HL-60/S4 treated with retinoic acid at 250 ng/mL for 4 days and 3 days (cell line): Measurements from ENCODE around the gene TNFAIP8L3.

Experiments used
- in situ Hi-C: fragments of 300-500 bp; cut with MboI; formaldehyde crosslinking; loops from 2 replicates; pipeline ENCODE4 v1.7.0; 2022; ENCODE audit warnings: low sequenced_read_pairs

TNFAIP8L3 gene

GRCh38 chr15:51090753-51091152 is 4.0 kb downstream of the TNFAIP8L3 start:
- in situ Hi-C loops, result no loop called here

- in situ Hi-C loops, result no loop called here
Observed at GRCh38 chr15:51089699-51090453, 4.8 kb downstream of the TNFAIP8L3 start.

- in situ Hi-C loops, result no loop called here
Observed at GRCh38 chr15:51089041-51089440, 5.7 kb downstream of the TNFAIP8L3 start.

- in situ Hi-C loops, result no loop called here
Observed at GRCh38 chr15:51088585-51088984, 6.1 kb downstream of the TNFAIP8L3 start.

DNA sequence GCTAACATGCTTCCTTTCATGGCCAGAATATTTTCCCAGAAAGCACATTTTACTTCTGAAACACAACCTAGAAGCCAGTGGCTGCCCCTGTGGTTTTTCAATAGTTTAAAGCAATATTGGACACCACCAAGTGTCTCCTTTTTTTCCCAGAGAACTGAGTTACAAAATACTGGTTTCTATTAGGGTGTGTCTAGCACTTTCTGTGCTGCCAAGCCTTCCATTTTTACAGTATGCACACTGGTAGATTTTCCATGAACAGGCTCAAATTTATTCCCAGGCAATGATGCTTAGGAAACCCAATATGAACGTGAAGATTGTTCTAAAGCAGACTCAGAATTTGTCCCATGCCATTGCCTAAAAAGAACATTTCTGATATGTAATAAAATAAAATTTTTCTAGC is 7.2 kb downstream of the TNFAIP8L3 start:
- in situ Hi-C loops, result no loop called here

DNA sequence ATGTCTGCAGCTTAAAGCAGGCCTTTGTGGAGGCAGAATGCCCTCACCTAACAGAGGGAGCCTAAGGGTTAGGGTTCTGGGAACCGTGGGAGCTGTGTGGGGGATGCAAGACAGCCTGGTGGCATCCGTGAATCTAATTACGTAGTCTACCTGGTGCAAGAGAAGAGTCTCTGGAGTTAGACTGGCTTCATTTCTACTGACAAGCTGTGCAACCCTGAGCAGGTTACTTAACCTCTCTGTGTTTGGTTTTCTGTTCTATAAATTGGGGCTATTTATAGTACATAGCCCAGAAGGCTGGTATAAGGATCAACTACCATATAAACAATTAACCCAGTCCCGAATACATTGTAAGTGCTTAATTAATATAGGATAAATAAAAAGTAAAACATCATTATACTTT is 8.3 kb downstream of the TNFAIP8L3 start:
- in situ Hi-C loops, result no loop called here

DNA sequence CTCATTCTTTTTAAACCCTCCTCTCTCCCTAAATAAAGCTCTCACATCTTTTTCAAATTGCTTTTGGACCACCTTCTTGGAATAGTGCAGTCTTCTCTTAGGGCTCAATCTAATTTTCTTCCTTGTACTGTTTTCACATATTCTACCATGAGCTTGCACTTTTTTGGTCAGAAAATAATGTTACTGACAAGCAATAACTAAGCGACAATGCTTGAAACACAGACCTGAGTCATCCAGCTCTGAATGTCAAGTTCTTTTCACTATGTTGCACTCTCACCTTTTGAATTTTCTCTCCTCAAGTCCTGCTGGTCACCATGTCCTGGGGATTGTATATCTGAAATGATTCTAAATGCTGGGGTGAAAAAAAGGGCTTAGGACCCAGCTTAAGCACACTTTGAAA is 8.9 kb downstream of the TNFAIP8L3 start:
- in situ Hi-C loops, result no loop called here

DNA sequence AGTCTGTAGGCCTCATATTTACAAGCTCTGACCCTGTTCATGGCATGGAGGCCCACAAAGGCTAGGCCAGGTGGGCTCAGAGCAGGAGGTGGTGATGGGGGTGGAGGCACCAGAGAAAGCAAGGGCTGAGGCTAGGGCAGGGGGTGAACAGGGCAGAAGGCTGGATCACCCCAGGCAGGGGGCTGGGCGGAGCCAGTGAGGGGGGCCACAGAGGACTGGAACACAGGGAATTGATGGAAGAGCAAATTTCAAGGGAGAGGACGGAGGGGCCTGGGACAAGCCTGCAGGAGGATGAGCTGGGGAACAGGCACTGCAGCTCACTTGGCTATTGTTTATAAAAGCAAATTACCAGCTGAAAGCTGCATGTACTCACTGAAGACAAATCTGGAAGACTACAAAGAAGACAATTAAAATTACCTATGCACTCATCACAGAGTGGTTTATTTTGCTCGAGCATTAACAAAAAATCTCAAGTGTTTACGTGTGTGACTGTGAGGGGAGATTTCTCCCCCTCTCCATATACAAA is 11.0 kb downstream of the TNFAIP8L3 start:
- in situ Hi-C loops, result no loop called here

- in situ Hi-C loops, result no loop called here
Observed at GRCh38 chr15:51082246-51082645, 12.5 kb downstream of the TNFAIP8L3 start.

GRCh38 chr15:51080286-51080685 is 14.4 kb downstream of the TNFAIP8L3 start:
- in situ Hi-C loops, result no loop called here

DNA sequence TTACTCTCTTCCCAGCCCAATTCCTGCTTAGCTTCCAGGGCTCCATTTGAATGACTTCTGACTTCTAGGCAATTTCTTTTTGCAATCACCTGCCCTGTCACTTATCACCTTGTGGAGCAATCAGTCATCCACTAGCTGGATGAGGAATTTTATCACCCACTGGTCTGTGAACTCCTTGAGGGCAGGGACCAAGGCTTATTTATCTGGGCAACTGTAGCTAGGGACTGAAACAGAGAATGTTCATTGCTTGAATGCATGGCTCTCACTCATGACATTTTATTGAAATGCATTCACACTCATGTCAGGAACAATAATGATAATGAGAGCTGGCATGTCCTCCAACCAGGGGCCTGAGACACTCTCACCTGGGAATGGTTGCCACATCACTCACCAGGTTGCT is 15.5 kb downstream of the TNFAIP8L3 start:
- in situ Hi-C loops, result no loop called here

DNA sequence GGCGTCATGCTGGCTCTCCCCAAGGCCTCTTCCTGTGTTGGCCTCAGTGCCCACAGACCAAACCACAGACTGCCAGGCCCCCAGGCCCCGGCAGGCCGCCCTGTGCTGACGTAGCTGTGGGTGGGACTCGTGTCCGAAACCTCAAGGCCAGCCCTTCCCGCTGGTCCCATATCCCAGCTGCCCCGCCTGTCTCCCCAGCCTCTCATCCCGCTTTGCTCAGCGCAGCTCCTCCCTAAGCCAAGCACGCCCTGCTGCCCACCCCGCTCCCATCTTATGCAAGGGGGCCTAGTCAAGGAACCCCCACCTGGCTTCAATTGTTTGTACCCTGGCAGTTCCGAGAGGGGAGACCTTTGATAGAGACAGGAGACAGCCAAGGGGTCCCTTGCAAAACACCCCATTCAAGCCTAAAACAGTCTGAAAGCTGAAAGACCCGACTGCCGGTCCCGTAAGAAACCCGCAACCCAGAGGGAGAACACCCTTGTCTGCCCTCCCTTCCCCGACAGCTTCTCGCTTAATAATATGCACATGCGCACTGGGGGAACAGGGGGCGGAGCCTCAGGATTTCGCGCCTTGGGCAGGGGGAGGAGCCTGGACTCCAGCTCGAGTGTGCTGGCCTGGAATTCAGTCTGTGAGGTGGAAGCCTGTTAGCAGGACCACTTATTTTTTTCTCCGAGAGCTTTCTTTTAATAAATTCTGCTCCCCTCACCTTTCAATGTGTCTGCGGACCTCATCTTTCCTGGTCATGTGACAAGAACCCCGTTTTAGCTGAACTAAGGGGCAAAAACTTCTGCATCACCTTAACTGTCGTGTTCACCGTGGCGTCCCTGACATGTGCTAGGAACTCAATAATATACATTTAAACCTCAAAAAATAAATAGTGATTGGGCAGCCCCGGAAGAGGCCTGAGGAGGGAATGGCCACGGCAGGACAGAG is 17.2 kb downstream of the TNFAIP8L3 start:
- in situ Hi-C loops, result no loop called here

DNA sequence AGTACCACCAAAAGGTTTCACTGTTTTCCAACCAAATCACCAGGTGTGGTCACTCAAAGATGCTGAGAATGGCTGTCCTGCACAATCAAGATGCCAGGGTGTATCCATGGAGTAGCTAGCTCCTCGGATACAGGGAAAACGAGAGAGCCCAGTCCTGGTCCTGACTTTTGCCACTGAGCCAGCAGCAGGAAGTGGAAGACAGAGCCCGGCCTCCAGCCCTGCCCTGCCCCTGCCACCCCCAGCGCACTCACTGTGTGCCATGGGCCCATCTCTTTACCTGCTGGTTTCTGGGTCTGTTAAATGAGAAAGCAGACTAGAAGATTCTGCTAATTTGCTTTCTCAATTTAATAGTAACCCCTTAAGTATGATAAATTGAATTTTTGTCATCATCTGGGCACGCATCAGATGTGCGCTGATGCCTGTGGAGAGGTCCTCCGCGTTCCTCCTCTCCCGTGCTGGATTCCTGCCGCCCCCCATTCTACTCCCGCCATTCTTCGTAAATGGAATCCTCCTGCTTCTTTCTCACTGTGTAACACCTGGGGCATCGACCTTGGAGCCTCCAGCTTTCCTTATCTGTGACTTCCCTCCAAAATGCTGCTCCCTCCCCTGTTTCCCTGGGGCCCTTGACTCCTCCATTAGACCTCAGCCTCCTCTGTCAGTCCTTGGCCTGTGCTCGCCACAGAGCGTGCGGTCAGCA is 18.0 kb downstream of the TNFAIP8L3 start:
- in situ Hi-C loops, result no loop called here

- in situ Hi-C loops, result no loop called here
Observed at GRCh38 chr15:51075826-51076523, 18.7 kb downstream of the TNFAIP8L3 start.

GRCh38 chr15:51075364-51075763 is 19.3 kb downstream of the TNFAIP8L3 start:
- in situ Hi-C loops, result no loop called here

GRCh38 chr15:51074926-51075325 is 19.8 kb downstream of the TNFAIP8L3 start:
- in situ Hi-C loops, result no loop called here

- in situ Hi-C loops, result no loop called here
Observed at GRCh38 chr15:51071578-51071977, 23.1 kb downstream of the TNFAIP8L3 start.

GRCh38 chr15:51069983-51070382 is 24.7 kb downstream of the TNFAIP8L3 start:
- in situ Hi-C loops, result no loop called here

DNA sequence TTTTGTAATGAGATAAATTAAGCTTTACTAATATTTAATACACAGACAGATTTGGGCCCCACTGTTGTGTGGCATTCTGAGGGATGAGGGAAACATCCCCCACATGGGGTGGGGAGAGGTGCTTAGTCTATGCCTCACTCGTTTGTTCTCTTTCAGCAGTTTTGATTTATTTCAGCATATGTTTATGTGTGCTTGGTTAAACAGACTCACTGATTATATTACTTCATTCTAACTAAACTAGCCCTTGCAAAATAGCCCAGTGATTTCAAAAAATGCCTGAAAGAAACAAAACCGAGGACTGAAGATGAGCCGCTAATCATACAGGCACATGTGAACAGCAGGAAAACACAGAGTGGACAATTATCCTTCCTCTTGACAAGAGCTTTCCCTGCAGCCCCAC is 27.2 kb downstream of the TNFAIP8L3 start:
- in situ Hi-C loops, result no loop called here

DNA sequence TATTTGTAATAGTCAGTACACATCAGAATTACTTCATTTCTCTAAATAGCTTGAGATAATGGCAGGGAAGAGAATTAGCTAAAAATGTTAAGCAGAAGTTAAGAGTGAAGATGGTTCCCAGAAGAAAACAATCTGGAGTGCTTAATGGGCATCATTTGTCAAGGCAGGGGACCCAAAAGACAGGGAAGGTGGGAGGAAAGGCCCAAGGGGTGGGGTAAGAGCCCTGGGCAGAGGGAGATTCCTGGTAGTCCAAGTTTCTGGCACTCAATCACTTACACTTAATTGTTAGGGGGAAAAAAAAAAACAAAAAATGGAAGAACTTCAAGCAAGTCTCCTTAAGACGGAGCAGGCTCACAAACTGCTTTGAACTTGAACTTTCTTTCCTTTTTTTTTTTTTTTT is 28.9 kb downstream of the TNFAIP8L3 start:
- in situ Hi-C loops, result no loop called here

- in situ Hi-C loops, result no loop called here
Observed at GRCh38 chr15:51065261-51065660, 29.4 kb downstream of the TNFAIP8L3 start.
